HepG2 (cell line): ENCODE results near the gene KLF13. TPM values are rescaled to one million over a fixed set of nuclear protein-coding genes. Genes with fewer than 3 reads are reported as not detected.

ENCODE experiments used
- ATAC-seq: fragments of 200-7000 bp; cut with Tn5 transposase; 3 replicates; pipeline ENCODE4 v1.9.1; 2020; ENCODE audit warnings: mild to moderate bottlenecking, moderate library complexity
- BruUV-seq: library from RNA; stranded (reverse); fragments of 400-500 nt; replicated peaks from 2 replicates; lab custom pipeline; 2021; lab: Mats Ljungman, UMichigan
- CTCF ChIA-PET: fragments of 300-600 bp; formaldehyde crosslinking; extraction: SDS; loops from one replicate; lab custom pipeline; 2021; ENCODE audit warnings: low total read pairs, inconsistent platforms, low intra/inter-chr PET ratio; lab: Yijun Ruan, JAX
- POLR2A ChIA-PET: fragments of 350-600 bp; sonication (Branson Sonifier 250); formaldehyde crosslinking; loops from one replicate; lab custom pipeline; 2020; ENCODE audit warnings: antibody characterized with exemption, inconsistent platforms; lab: Yijun Ruan, JAX
- DNase-seq: peaks from one replicate; pipeline ENCODE4 v3.0.0-alpha.2; 2015; ENCODE audit warnings: low spot score
- FAIRE-seq: peaks from 3 replicates; lab custom pipeline; 2011; peaks lifted over from hg19 to GRCh38; lab: Jason Lieb, UNC
- H2AFZ ChIP-seq: one replicate; pipeline ENCODE4 v1.6.1; 2011; ENCODE audit warnings: low read length, inconsistent platforms
- H3K27ac ChIP-seq: fragments of 300-600 bp; 3 replicates; pipeline ENCODE4 v1.8.0; 2011; ENCODE audit warnings: mixed run types, mild to moderate bottlenecking, mixed read lengths, low read length, inconsistent platforms; ENCODE audit not compliant: insufficient read depth; ENCODE audit errors: extremely low read length
- H3K27me3 ChIP-seq, 2 experiments: fragments of 200-600 bp in 1 of 2; 2 replicates in 1 of 2; 3 replicates in 1 of 2; pipeline versions ENCODE4 v1.6.0 to v1.8.0; 2011; ENCODE audit warnings: low read length in 2 of 2, mild to moderate bottlenecking in 2 of 2, moderate library complexity in 2 of 2, inconsistent platforms in 1 of 2; ENCODE audit not compliant: insufficient read depth in 2 of 2, control insufficient read depth in 1 of 2
- H3K36me3 ChIP-seq, 2 experiments: fragments of 200-600 bp in 1 of 2; replicated peaks in 1 of 2; 2 replicates in 1 of 2; 3 replicates in 1 of 2; pipeline versions ENCODE4 v1.5.1 to v1.8.0; 2011; ENCODE audit warnings: low read length in 2 of 2, inconsistent platforms in 1 of 2; ENCODE audit not compliant: insufficient read depth in 2 of 2, control insufficient read depth in 1 of 2
- H3K4me1 ChIP-seq: 2 replicates; pipeline ENCODE4 v1.5.1; 2012; ENCODE audit warnings: low read length, inconsistent platforms; ENCODE audit not compliant: insufficient read depth
- H3K4me2 ChIP-seq: 2 replicates; pipeline ENCODE4 v1.6.0; 2011; ENCODE audit warnings: low read depth, low read length, inconsistent platforms
- H3K4me3 ChIP-seq, 3 experiments: fragments of 200-600 bp in 1 of 3; sonication (generic), shearing (Covaris generic) in 1 of 3; replicated peaks in 1 of 3; 2 replicates each; pipeline ENCODE4 v1.5.1; 2011 to 2016; ENCODE audit warnings: low read length in 3 of 3, inconsistent platforms in 2 of 3, low read depth in 2 of 3, mild to moderate bottlenecking in 2 of 3, control low read depth in 1 of 3, mixed read lengths in 1 of 3; ENCODE audit not compliant: insufficient read depth in 1 of 3
- H3K79me2 ChIP-seq: one replicate; pipeline ENCODE4 v1.6.1; 2011; ENCODE audit warnings: low read length, inconsistent platforms; ENCODE audit not compliant: insufficient read depth
- H3K9ac ChIP-seq: 2 replicates; pipeline ENCODE4 v1.6.0; 2011; ENCODE audit warnings: mild to moderate bottlenecking, low read depth, low read length, inconsistent platforms; ENCODE audit not compliant: insufficient read depth
- H3K9me3 ChIP-seq: 2 replicates; pipeline ENCODE4 v1.5.1; 2012; ENCODE audit warnings: mild to moderate bottlenecking, low read length
- H4K20me1 ChIP-seq: 2 replicates; pipeline ENCODE4 v1.6.0; 2011; ENCODE audit warnings: inconsistent platforms, mild to moderate bottlenecking, low read length, moderate library complexity; ENCODE audit not compliant: insufficient read depth
- PHF5A ChIP-seq: IDR thresholded peaks from one replicate; pipeline ENCODE4 v1.6.1; 2018; ENCODE audit warnings: low read depth, missing genetic modification reagents; ENCODE audit not compliant: unreplicated experiment
- ZFX ChIP-seq: sonication (generic); formaldehyde crosslinking; IDR thresholded peaks from 2 replicates; pipeline ENCODE4 v1.4.0; 2020; ENCODE audit warnings: mild to moderate bottlenecking, low read depth, missing genetic modification reagents, moderate library complexity
- ZNF12 ChIP-seq: sonication (generic); formaldehyde crosslinking; IDR thresholded peaks from 2 replicates; pipeline ENCODE4 v1.5.0; 2020; ENCODE audit warnings: missing genetic modification reagents
- whole genome bisulfite sequencing: methylation state at CpG from one replicate; pipeline ENCODE4 v1.1.6; 2017; ENCODE audit warnings: low lambda C conversion rate; 5-methylcytosine and 5-hydroxymethylcytosine counted together
- in situ Hi-C: cut with HindIII; loops from 2 replicates; pipeline ENCODE4 v1.10.0; 2017; ENCODE audit warnings: low pct_unique_long_range_greater_than_20kb; ENCODE audit not compliant: extremely low pct_ligation_motif_present
- intact Hi-C: fragments of 100-400 bp; cut with micrococcal nuclease; formaldehyde crosslinking; loops from one replicate; pipeline ENCODE4 v1.10.0; 2022; ENCODE audit not compliant: unreplicated experiment
- polyA plus RNA-seq, 8 experiments: library from polyadenylated mRNA; depleted of rRNA in 3 of 8; stranded (reverse) in 7 of 8; unstranded in 1 of 8; fragments of >200 nt; fragmentation: Illumina TruSeq in 4 of 8; extraction: Trizol in 4 of 8; gene quantifications; 2 replicates each; pipeline versions ENCODE4 v1.2.1 to v1.2.3, GENCODE V29; 2011 to 2016; ENCODE audit warnings: low read depth in 4 of 8, missing spikeins in 1 of 8, mixed read lengths in 1 of 8; ENCODE audit not compliant: insufficient read depth in 1 of 8
- total RNA-seq, 5 experiments: library from RNA; depleted of rRNA; stranded (reverse); fragments of >200 nt; fragmentation: Illumina TruSeq; extraction: Trizol; gene quantifications; 2 replicates each; pipeline ENCODE4 v1.2.3, GENCODE V29; 2016; ENCODE audit warnings: low read depth in 1 of 5
- TF ChIP-seq, protein P1 (sequence below): sonication (generic); formaldehyde crosslinking; IDR thresholded peaks from 2 replicates; pipeline ENCODE4 v1.5.0; 2020; ENCODE audit warnings: mild to moderate bottlenecking, missing genetic modification reagents
- TF ChIP-seq, protein P2 (sequence below): IDR thresholded peaks from 2 replicates; pipeline ENCODE4 v1.6.1; 2012; ENCODE audit warnings: inconsistent platforms
- TF ChIP-seq, protein P3 (sequence below): sonication (generic); formaldehyde crosslinking; IDR thresholded peaks from 2 replicates; pipeline ENCODE4 v1.4.0; 2020; ENCODE audit warnings: missing genetic modification reagents, borderline replicate concordance
- TF ChIP-seq, protein P4 (sequence below): sonication (generic); formaldehyde crosslinking; conservative IDR thresholded peaks from 2 replicates; pipeline ENCODE4 v1.8.0; 2022; ENCODE audit warnings: mild to moderate bottlenecking, moderate library complexity, missing genetic modification reagents
- TF ChIP-seq, protein P5 (sequence below): sonication (generic); formaldehyde crosslinking; IDR thresholded peaks from 2 replicates; pipeline ENCODE4 v1.4.0; 2020; ENCODE audit warnings: low read depth, mild to moderate bottlenecking, missing genetic modification reagents

KLF13 gene
- total and polyA plus RNA-seq, 2 of the 13 experiments (the other 11 are each of a cell fraction or from before 2014, with no cell fraction given), result 16.8 to 25.1 TPM

DNA sequence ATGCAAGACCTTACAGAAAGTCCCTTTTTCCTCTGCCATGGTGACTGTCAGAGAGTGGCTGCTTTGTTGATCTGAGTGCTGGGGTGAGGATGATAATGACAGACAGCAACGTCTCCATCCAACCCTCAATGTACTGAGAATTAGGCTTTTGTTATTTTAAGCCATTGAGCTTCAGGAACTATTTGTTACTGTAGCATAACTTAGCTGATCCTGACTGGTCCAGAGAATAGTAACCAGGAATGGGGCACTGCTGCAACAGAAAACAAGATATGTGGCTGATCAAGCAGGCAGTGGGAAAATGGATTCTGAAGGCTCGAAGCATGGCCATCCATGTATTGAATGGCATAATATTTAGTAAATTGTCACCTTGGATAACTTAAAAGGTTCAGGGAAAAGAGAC is 5.2 kb upstream of the KLF13 start:
- peaks cover 4% of the 10 kb centered on the region for H3K79me2 ChIP-seq
- ATAC-seq (no peak), FAIRE-seq (no peak), DNase-seq (no peak)
- no peak overlapping the region for H3K27ac ChIP-seq
- 96% methylated on average over 2 of the region's 2 CpGs for WGBS
- H2AFZ ChIP-seq, result no peak overlapping the region
- H3K4me3 ChIP-seq, result no peak overlapping the region
- no peak overlapping the region for H3K9ac ChIP-seq
- ChIA-PET POLR2A (no interaction called here), CTCF (no interaction called here)
- peaks cover 38% of the 10 kb centered on the region for H3K4me1 ChIP-seq
- no peaks in the 10 kb centered on the region for H3K36me3 ChIP-seq
- peak; percentile 98 for TF ChIP-seq ZNF12 (CRISPR knock-in tag)
- TF ChIP-seq, protein P1, sequence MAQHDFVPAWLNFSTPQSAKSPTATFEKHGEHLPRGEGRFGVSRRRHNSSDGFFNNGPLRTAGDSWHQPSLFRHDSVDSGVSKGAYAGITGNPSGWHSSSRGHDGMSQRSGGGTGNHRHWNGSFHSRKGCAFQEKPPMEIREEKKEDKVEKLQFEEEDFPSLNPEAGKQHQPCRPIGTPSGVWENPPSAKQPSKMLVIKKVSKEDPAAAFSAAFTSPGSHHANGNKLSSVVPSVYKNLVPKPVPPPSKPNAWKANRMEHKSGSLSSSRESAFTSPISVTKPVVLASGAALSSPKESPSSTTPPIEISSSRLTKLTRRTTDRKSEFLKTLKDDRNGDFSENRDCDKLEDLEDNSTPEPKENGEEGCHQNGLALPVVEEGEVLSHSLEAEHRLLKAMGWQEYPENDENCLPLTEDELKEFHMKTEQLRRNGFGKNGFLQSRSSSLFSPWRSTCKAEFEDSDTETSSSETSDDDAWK (CRISPR knock-in tag), result no peak
- in situ Hi-C loops (no loop called here), intact Hi-C loops (loop anchor here (10.0 kb wide), 2 partner anchors 63 to 113 kb away; no protein-coding TSS in a partner anchor)
- no peak overlapping the region for H3K4me2 ChIP-seq
- H4K20me1 ChIP-seq, result no peaks in the 10 kb centered on the region
- peaks cover 0 to 6% of the 10 kb centered on the region in 2 experiments; a peak in 1 of 5 replicates for H3K27me3 ChIP-seq
- no peaks in the 10 kb centered on the region for H3K9me3 ChIP-seq
- no TSS peak for BruUV-seq

DNA sequence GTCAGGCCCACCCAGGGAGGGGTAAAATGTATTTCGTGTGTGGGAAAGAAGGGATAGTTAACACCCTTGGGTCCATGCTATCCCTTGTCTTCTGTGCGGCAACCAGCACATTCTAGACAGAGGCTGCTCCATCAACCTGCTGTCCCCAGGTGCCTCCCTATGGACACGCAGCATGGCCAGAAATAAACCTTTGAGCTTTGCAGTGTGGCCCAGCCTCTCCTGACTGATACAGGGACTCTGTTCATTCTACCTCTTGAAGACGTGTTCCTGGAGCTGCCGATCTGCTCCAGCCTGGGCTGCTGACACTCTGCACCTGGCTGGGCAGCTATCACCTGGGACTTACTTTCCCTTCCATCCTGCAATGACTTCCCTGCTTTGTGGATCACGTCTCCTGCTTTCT is 4.1 kb upstream of the KLF13 start:
- Histone ChIP-seq H2AFZ (no peak overlapping the region), H3K4me1 (peaks cover 38% of the 10 kb centered on the region), H3K4me3 (no peak overlapping the region), H3K27ac (no peak overlapping the region), H3K9ac (no peak overlapping the region), H3K27me3 (peaks cover 0 to 6% of the 10 kb centered on the region in 2 experiments; a peak in 1 of 5 replicates), H3K36me3 (no peaks in the 10 kb centered on the region), H3K79me2 (peaks cover 4% of the 10 kb centered on the region), H4K20me1 (no peaks in the 10 kb centered on the region), H3K4me2 (peak overlapping the region; percentile 8; the same call in 1 of the 2 replicates), H3K9me3 (no peaks in the 10 kb centered on the region)
- in situ Hi-C loops (no loop called here), intact Hi-C loops (loop anchor here (10.0 kb wide), 2 partner anchors 62 to 112 kb away; no protein-coding TSS in a partner anchor)
- CTCF ChIA-PET, result no interaction called here
- 21% methylated on average over 4 of the region's 6 CpGs for WGBS
- ATAC-seq (peak; percentile 5; the same call in 1 of the 3 replicates), DNase-seq (no peak), FAIRE-seq (no peak)
- POLR2A ChIA-PET, result interaction anchor here (0.6 kb wide), 1 partner anchor 56 kb away, joined by 3 read pairs; no protein-coding TSS in a partner anchor
- no TSS peak for BruUV-seq
- TF ChIP-seq, protein P2, sequence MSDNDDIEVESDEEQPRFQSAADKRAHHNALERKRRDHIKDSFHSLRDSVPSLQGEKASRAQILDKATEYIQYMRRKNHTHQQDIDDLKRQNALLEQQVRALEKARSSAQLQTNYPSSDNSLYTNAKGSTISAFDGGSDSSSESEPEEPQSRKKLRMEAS, result 0 out of 2 replicates have a peak, but pooled peaks have one; percentile 28
- TF ChIP-seq ZFX (CRISPR knock-in tag) (0 out of 2 replicates have a peak, but pooled peaks have one; percentile 23), PHF5A (CRISPR knock-in tag) (no peak)
- TF ChIP-seq, protein P3, sequence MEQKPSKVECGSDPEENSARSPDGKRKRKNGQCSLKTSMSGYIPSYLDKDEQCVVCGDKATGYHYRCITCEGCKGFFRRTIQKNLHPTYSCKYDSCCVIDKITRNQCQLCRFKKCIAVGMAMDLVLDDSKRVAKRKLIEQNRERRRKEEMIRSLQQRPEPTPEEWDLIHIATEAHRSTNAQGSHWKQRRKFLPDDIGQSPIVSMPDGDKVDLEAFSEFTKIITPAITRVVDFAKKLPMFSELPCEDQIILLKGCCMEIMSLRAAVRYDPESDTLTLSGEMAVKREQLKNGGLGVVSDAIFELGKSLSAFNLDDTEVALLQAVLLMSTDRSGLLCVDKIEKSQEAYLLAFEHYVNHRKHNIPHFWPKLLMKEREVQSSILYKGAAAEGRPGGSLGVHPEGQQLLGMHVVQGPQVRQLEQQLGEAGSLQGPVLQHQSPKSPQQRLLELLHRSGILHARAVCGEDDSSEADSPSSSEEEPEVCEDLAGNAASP (CRISPR knock-in tag), result 0 out of 2 replicates have a peak, but pooled peaks have one; percentile 8
- TF ChIP-seq, protein P4, sequence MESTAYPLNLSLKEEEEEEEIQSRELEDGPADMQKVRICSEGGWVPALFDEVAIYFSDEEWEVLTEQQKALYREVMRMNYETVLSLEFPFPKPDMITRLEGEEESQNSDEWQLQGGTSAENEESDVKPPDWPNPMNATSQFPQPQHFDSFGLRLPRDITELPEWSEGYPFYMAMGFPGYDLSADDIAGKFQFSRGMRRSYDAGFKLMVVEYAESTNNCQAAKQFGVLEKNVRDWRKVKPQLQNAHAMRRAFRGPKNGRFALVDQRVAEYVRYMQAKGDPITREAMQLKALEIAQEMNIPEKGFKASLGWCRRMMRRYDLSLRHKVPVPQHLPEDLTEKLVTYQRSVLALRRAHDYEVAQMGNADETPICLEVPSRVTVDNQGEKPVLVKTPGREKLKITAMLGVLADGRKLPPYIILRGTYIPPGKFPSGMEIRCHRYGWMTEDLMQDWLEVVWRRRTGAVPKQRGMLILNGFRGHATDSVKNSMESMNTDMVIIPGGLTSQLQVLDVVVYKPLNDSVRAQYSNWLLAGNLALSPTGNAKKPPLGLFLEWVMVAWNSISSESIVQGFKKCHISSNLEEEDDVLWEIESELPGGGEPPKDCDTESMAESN (CRISPR knock-in tag), result no peak
- TF ChIP-seq, protein P5, sequence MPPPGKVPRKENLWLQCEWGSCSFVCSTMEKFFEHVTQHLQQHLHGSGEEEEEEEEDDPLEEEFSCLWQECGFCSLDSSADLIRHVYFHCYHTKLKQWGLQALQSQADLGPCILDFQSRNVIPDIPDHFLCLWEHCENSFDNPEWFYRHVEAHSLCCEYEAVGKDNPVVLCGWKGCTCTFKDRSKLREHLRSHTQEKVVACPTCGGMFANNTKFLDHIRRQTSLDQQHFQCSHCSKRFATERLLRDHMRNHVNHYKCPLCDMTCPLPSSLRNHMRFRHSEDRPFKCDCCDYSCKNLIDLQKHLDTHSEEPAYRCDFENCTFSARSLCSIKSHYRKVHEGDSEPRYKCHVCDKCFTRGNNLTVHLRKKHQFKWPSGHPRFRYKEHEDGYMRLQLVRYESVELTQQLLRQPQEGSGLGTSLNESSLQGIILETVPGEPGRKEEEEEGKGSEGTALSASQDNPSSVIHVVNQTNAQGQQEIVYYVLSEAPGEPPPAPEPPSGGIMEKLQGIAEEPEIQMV (CRISPR knock-in tag), result no peak
